IPS DF 19.7 (cell line): ENCODE data around the gene DHX29.

Source experiments
- DNase-seq: peaks from one replicate; pipeline ENCODE4 v3.0.0-alpha.2; 2013; ENCODE audit warnings: low read depth, low spot score

Gene DHX29

DNA sequence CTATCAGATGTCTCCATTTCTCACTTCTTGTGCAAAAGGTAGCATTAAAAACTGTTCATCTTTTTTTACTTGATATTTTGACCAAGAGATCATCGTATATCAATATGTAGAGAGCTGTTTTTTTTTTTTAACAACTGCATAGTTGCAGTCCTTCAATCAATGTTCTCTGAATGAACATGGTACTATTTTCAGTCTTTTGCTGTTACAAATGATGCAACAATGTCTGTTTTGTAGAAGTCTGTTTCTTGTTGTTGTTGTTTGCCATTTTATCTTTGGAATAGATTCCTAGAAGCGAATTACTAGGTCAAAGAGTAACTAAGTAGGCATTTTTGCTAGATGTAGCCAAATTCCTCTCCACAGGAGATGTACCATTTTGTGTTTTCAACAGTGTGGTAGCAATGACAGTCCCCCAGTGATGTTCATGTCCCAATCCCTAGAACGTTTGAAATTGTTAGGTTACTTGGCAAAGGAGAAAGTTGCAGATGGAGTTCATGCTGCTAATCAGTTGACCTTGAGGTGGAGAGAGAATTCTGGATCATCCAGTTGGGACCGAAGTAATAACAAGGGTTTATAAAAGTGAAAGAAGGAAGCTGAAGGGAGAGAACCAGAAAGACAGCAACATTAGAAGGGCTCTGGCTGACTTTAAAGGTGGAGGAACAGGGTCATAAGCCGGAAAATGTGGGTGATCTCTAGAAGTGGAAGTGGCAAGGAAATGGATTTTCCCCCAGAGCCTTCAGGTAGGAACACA, 6.5 kb upstream of the DHX29 start:
- DNase-seq: no peak

DNA sequence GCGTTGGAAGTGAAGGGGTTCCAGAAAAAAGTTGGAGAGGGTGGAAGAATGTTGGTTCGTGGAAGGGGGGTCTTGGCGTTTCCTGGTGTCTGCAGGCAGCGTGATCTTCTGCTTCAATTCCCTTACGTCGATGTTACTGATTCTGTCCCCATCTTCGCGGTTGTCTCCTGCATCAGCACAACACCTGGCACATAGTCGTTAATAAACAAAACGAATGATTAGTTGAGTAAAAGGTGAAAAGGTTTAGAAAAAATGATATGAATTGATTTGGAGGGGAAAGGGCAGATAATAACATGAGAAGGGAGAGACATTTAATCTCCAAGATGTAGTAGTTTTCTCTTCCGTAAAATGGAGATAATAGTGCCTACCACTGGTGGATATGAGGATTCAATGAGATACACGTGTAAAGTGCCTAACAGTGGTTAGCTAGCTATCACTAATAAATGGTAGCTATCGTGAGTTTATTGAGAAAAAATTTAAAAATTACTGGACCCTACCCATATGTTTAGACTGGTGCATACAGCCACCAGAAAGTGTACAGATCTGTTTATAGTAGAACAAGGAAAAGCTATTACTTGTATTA, 851 bp upstream of the DHX29 start:
- no peak for DNase-seq

DNA sequence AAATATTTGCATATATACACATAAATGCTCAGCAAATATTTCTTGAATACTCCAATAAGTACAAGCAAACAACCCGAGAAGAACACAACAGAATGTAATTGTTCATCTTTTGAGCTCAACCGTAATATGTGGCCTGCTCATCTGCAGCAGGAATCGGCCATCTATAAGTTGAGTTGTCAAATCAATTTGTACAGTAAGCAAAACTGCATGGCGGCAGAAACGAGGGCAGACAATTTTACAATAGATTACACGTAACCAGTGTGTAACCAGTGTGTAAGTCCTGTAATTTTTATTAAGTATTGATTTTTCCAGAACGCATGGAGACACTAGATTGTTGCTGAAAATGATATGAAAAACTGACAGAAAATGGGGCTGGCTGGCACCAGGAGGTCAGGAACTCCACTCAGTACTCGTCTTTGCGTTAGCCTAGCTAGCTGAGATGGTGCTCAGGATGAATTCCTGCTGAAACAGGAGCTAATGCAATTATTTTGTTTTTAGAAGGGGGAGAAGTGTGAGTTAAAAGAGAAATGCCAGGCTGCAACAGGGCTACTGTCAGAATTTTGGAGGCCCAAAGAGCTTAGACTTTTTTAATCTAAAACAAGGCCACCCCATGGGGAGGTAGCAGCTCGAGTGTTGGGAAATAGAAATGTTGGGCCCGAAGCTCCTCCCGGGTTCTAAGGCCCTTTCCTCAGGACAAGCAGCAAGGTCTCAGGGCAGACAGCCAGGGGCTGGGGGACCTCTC, 682 bp downstream of the DHX29 start:
- no peak for DNase-seq

DNA sequence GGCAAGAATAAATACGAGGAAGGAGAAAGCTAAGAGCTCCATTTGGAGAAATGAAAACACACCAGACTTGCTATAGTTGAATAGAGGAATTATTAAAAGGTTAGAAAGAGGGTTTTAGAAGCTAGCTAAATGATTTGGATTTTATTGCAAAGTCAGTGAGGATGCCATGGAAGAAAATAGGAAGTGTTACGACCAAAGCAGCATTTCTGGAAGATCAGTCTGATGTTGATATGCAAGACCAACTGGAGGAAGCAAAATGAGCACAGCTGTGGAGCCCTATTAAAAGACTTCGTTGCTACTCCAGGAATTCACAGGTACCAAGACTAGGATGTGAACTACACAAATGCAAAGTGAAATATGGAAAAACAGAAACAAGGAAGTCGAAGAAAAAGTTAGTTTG, 2.1 kb downstream of the DHX29 start:
- DNase-seq: no peak

DNA sequence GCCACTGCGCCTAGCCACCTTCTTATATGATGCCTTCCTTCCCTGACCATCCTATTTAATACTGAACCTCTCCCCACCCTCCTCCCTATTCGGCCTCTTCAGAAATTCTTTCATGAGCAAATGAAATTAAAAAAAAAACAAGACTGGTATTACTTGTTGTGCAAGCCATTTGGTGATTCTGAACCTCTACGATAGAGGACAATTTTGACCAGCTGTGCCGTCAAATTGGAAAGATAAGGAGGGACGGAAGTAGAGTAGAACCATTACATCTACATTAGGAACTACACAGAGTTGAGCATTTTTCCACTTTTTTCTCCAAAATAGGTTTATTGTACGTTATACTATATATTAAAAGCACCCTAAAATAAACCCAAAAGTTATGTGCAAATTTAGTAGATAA, 2.9 kb downstream of the DHX29 start:
- DNase-seq: no peak

DNA sequence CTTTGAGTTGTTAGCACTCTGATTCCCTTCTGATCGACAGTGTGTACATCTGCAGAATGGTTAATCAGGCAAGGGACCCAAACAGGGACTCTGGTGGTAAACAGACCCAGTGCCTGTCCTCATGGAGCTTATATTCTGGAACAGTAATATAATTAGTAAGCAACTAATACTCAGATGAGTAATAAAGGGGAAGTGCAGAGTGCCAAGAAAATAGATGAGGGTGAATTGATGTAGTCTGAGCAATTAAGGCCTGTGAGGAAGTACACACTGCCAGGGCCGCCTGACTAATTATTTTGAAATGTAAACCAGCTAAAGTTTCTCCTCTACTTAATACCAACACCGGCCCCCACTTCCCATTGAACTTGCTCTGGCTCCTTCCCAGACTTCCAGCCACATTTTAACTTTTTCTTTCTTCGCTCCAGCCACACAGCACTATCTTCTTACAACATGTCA, 4.2 kb downstream of the DHX29 start:
- no peak for DNase-seq

DNA sequence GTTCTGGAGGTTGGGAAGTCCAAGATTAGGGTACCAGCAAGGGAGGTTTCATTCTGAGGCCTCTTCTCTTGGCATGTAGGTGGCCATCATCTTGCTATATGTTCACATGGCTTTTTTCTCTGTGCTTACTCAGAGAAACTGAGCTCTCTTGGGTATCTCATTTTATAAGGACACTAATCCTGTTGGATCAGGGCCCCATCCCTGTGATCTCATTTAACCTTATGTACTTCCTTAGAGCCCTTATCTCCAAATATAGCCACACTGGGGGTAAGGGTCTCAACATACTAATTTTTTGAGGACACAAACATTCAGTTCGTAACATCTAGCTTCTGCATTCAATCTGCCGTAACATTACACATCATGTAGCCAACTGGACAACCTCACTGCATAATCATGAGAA, 6.6 kb downstream of the DHX29 start:
- no peak for DNase-seq

DNA sequence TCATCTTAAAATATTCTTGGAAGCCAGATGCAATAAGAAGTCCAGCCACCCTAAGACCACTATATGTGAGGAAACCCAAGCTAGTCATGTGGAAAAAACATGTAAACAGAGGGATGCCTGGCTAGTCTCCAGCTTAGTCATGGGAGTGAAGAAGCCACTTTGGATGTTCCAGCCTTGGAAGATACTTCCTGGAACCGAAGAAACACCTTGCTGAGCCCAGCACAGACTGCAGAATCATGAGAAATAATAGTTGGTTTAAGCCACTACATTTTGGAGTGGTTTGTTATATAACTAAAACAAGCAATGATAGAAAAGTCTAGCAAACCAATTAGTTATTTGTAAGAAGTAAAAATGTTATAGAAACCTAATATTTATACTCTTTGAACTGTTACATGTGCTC, 12.6 kb downstream of the DHX29 start:
- DNase-seq: no peak

DNA sequence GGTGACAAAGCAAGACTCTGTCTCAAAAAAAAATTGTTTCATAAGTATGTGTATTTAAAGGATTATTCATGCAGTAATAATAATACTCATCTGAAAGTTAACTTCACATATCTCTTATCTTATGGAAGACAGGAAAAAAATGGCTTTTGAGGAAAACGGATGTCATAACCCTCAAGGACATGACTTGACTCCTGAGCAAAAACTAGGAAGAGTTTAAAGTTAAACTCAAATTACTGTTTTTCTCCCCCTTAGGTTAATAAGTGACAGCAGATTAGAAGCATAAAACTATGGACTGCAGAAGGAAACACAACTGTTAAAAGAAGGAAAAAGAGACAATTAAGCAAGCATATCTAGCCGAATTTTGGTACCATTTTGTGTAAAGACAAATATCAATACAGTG, 16.5 kb downstream of the DHX29 start:
- DNase-seq: no peak

DNA sequence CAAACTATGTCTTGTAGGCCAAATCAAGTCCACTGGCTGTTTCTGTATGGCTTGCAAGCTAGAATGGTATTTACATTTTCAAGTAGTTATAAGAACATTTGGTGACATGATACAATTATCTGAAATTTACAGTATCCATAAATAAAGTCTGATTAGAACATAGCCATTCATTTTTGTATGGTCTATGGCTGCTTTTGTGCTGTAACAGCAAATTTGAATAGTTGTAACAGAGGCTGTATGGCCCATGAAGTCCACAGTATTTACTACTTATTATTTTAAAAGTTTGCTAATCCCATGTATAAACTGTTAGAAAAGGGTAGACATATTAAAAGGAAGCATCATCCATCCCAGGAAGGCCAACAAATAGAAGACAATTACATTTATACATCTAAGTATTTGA, 17.7 kb downstream of the DHX29 start:
- DNase-seq: no peak

DNA sequence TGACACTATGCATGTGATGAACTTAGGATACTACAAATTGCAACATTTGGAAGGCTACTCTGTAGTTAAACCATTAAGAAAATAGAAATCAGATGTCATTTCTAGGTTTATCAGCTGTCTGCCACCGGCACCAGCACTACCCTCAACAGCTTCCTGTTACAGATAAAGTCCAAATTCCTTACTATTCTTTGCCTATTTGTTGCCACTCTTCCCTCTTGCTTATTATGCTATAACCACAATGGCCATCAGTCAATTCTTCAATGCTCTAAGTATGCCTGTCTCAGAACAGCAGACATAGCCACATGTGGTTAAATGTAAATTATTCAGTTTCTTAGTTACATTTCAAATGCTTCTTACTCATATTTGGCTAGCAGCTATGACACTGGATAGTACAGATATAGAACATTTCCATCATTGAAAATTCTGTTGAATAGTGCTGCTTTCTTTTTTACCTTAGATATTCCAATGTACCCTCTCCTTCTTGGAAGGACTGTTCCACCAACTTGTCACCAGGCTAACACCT, 21.0 kb downstream of the DHX29 start:
- DNase-seq: no peak

DNA sequence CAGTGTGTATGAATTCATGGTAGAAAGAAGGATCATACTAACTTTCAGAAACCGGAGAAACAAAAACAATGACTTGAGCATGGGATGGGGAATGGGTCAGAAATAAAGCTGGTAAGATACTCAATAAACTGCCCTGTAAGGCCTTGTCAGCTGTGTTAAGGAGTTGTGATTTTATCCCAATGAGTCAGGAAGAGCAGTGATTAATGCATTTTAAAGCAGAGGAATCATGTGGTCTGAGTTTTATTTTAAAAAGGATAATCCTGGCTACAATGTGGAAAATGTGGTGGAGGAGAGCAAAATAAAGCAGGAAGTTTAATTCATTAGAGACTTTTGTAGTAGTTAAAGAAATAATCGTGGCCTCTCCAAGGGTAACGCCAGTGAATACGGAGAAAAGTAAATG, 28.7 kb downstream of the DHX29 start:
- no peak for DNase-seq

DNA sequence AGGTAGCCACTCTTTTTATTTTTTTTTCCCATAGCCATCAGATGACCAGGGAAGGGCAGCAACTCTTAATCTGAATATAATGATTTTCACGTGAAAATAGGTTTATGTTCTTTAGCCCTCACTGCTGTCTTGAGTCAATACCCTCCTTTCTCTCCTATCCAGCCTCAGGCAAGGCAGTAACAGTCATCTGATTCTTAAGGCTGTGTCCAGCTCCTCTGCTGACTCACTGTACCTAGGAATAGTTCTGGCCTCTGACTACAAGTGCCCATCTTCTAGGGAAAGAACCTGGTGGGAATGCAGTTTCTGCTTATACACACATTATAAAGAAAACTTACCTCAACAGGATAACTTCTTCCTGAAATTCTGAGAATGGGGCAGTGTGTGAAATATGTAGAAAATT, 30.7 kb downstream of the DHX29 start:
- DNase-seq: no peak

DNA sequence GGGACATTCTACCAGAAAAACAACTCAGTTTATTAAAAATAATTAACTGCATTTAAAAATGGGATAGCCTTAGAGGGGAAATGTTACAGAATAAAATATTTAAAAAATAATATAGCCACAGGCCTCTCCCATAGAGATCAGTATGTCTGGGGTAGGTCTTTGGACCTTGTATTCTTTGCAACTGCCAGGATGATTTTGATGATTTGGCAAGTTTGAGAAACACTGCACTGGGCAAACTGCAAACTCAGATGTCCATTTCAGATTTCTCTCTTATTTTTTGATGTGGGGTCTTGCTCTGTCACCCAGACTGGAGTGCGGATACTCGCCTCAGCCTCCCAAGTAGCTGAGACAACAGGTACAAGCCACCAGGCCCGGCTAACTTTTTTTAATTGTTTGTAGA, 49.2 kb downstream of the DHX29 start:
- DNase-seq: no peak

DNA sequence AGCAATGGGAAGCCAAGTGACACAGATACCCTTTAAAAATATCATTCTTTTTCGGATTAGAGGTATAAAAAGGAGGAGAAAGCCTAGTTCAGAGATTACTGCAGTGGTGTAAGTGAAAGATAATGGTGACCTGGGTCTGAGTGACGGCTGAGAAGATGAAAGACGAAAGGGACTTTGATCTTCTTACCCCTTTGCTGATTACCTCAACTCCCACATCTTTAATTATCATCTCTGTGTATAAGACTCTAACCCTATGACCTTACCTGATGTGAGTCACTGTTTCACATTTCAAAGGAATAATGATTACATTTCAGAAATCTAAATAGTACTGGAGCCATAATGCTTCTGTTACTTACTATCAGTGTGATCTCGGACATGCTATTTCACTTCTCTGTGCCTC, 52.7 kb downstream of the DHX29 start:
- no peak for DNase-seq

DNA sequence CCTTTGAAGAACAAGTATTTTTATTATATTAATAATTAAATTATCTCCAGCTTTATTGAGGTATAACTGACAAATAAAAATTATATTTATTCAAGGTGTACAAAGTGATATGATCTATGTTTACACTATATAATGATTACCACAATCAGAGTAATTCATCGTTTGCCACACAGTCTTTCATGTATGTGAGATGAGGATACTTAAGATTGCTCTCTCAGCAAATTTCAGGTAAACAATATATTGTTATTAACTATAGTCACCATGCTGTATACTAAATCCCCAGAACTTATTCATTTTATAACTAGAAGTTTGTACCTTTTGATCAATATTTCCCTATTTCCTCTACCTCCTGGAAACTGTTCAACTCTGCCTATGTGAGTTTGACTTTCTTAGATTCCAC, 57.4 kb downstream of the DHX29 start:
- DNase-seq: no peak

DNA sequence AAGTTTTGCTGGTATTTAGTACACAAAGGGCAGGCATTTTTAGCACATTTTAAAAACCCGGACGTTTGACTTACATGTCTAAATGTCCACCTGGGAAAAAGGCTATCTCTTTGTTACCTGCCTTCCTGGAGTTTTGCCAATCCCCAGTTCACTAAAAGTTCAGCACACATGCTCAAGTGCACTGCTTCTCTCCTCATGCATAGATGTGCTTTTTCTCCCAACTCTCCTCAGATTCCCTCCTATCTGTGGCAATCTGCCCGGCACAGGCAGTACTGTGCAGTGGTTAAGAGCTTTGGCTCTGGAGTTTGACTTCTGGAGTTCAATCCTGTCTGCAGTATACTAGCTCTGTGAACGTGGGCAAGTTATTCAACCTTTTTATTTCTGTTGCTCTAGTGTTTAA, 65.7 kb downstream of the DHX29 start:
- no peak for DNase-seq

DNA sequence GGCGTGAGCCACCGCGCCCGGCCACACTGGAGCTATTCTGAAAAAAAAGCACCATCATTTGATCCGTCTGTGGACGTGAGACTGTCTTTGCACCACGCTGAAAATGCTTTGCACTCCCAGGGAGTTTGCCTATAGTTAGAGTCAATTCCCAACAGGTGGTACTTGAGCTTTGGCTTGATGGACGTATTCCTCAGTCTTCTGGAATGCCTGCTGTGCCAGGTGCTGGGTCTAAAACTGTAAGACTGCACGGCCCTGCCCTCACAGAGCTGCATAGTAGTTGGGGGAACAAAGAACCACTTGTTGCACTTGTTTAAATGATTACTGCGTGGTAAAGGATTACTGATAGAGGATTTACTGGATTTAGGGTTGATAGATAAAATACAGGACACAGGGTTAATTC, 70.7 kb downstream of the DHX29 start:
- no peak for DNase-seq

DNA sequence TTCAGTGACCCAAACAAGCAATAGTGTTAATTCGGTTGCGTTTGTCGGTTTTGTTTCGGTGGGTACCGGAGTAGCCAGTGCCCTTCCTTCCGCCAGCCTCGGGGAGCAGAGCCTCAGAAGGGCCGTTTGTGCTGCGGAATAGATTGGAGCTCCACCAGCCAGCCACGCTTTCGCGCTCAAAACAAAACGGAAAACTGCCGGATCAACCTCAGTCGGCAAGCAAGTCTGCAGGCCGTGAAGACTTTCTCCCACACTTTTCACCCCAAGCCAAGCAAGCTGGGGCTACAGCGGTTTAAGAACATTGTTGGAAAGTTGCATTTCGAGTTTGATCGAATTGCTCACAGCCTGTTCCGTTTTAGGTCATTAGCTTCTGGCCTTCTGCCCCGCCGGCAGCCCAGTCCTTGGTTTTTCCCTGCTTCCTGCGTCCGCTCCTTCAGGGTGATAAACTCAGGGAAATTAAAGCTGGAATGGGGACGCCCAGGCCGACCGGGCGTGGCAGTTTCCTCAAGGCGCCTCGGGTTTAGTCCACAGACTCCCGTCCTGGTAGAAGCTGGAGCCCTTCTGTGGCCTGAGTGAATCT, 73.3 kb downstream of the DHX29 start:
- DNase-seq: no peak

DNA sequence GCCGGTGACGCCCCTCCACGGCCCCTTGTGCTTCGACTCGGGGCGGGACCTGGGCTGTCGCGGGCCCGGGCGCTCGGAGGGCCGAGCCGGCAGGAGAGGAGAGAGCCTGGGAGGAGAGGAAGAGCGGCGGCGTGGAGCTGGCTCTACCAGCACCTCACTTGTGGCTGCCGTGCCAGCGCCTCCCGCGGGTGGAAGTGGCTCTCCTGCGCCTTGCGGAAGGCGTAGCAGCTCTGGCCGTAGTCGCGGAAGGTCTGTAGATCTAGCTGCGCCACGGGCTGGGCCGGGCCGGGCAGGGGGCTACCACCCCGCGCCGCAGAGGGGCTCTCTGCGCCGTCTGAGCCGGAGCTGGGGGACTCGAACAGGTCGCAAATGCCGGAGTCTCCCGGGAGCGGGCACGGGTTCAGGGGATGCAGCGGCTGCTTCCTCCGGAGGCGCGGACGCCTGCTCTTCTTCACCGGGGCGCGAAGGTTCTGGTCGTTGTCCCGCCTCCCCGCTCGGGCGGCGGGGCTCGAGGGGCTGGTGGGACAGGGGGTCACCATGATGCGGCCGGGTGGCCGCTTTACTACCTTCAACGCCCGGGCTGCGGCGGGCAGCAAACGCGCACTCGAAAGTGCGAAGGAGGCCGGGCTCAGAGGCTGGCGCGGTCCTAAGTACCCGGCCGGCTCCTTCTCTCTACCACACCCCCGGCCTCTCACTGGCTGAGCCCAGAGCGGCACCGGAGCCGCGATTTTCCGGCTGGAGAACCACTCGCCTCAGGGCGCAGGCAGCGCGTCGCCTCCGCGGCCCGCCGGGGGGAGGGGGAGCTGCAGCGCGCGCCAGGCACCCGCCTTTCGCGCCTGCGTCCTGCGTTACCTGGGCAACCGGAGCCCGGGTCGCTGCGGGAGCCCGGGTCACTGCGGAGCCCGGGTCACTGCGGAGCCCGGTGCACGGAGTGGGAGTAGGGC, 74.2 kb downstream of the DHX29 start, which contains the start of gene CCNO:
TSS of gene CCNO (minus strand) at position 624 of the 944 bp plus-strand sequence. CDS start at position 539, 85 bp downstream.
- DNase-seq: peak; percentile 54
